ENCODE data around the gene FAM174B.

- no peak for TF ChIP-seq CTCF (IDR thresholded peaks at IDR 0.05)
- no peak for TF ChIP-seq POLR2A (IDR thresholded peaks at IDR 0.05)
- TF ChIP-seq EP300 (IDR thresholded peaks at IDR 0.05) = no peak
- no peak for TF ChIP-seq POLR2AphosphoS5 (IDR thresholded peaks at IDR 0.05)
These were observed 15.8 kb upstream of the FAM174B start for GRCh38 chr15:92671406-92671805.

Data from stomach (tissue), 4 donors.